Thoracic aorta (tissue), 2 donors: ENCODE results near the gene TTLL8. TPM values are rescaled to one million over a fixed set of nuclear protein-coding genes. Genes with fewer than 3 reads are reported as not detected.

ENCODE experiments used
- ATAC-seq: fragments of 150-250 bp; one replicate; pipeline ENCODE4 v1.8.0; 2017; ENCODE audit warnings: low read depth; ENCODE audit not compliant: insufficient number of reproducible peaks, low FRiP score
- DNase-seq: peaks from one replicate; pipeline ENCODE4 v3.0.0-alpha.2; 2020; ENCODE audit warnings: low spot score
- H3K27ac ChIP-seq, 2 donors: fragments of 200-600 bp; sonication (generic); 1 replicate in 1 of 2; 2 replicates in 1 of 2; pipeline ENCODE4 v1.5.1; 2016; ENCODE audit warnings: mild to moderate bottlenecking in 2 of 2, moderate library complexity in 2 of 2
- H3K27me3 ChIP-seq: fragments of 200-600 bp; sonication (generic); replicated peaks from 2 replicates; pipeline ENCODE4 v1.6.0; 2016; ENCODE audit warnings: mild to moderate bottlenecking; ENCODE audit not compliant: insufficient read depth
- H3K36me3 ChIP-seq: fragments of 200-600 bp; sonication (generic); one replicate; pipeline ENCODE4 v1.5.1; 2016
- H3K4me1 ChIP-seq, 2 donors: fragments of 200-600 bp; sonication (generic); 1 replicate in 1 of 2; 2 replicates in 1 of 2; pipeline versions ENCODE4 v1.5.1 to v1.6.0; 2016; ENCODE audit warnings: low read depth in 2 of 2, mild to moderate bottlenecking in 1 of 2; ENCODE audit not compliant: control insufficient read depth in 1 of 2
- H3K4me3 ChIP-seq: fragments of 200-600 bp; sonication (generic); 2 replicates; pipeline ENCODE4 v1.5.1; 2016; ENCODE audit warnings: mild to moderate bottlenecking
- H3K9me3 ChIP-seq: fragments of 200-600 bp; sonication (generic); 2 replicates; pipeline ENCODE4 v1.5.1; 2016
- total RNA-seq, 2 donors: library from RNA; depleted of rRNA; stranded (reverse); fragments of >200 nt; gene quantifications; one replicate each; pipeline versions ENCODE4 v1.1.0 to v1.2.3, GENCODE V29; 2016
- TF ChIP-seq, protein P1 (sequence below): fragments of 200-600 bp; sonication (generic); IDR thresholded peaks from one replicate; pipeline ENCODE4 v1.5.1; 2019; ENCODE audit warnings: antibody characterized with exemption

The TTLL8 gene
- total RNA-seq, 2 donors from 2014 or later: not detected

GRCh38 chr22:49972163-49973017 lies 85.7 kb downstream of the TTLL8 start:
- H3K9me3 ChIP-seq: no peaks in the 10 kb centered on the region
- DNase-seq (peak; percentile 2), ATAC-seq (no peak)
- peak overlapping the region; percentile 96 for H3K4me3 ChIP-seq
- H3K36me3 ChIP-seq: no peaks in the 10 kb centered on the region
- TF ChIP-seq, protein P1, sequence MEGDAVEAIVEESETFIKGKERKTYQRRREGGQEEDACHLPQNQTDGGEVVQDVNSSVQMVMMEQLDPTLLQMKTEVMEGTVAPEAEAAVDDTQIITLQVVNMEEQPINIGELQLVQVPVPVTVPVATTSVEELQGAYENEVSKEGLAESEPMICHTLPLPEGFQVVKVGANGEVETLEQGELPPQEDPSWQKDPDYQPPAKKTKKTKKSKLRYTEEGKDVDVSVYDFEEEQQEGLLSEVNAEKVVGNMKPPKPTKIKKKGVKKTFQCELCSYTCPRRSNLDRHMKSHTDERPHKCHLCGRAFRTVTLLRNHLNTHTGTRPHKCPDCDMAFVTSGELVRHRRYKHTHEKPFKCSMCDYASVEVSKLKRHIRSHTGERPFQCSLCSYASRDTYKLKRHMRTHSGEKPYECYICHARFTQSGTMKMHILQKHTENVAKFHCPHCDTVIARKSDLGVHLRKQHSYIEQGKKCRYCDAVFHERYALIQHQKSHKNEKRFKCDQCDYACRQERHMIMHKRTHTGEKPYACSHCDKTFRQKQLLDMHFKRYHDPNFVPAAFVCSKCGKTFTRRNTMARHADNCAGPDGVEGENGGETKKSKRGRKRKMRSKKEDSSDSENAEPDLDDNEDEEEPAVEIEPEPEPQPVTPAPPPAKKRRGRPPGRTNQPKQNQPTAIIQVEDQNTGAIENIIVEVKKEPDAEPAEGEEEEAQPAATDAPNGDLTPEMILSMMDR: no peak
- H3K27ac ChIP-seq: no peak overlapping the region
- peaks cover 15 to 27% of the 10 kb centered on the region in 2 donors for H3K4me1 ChIP-seq
- no peaks in the 10 kb centered on the region for H3K27me3 ChIP-seq

DNA sequence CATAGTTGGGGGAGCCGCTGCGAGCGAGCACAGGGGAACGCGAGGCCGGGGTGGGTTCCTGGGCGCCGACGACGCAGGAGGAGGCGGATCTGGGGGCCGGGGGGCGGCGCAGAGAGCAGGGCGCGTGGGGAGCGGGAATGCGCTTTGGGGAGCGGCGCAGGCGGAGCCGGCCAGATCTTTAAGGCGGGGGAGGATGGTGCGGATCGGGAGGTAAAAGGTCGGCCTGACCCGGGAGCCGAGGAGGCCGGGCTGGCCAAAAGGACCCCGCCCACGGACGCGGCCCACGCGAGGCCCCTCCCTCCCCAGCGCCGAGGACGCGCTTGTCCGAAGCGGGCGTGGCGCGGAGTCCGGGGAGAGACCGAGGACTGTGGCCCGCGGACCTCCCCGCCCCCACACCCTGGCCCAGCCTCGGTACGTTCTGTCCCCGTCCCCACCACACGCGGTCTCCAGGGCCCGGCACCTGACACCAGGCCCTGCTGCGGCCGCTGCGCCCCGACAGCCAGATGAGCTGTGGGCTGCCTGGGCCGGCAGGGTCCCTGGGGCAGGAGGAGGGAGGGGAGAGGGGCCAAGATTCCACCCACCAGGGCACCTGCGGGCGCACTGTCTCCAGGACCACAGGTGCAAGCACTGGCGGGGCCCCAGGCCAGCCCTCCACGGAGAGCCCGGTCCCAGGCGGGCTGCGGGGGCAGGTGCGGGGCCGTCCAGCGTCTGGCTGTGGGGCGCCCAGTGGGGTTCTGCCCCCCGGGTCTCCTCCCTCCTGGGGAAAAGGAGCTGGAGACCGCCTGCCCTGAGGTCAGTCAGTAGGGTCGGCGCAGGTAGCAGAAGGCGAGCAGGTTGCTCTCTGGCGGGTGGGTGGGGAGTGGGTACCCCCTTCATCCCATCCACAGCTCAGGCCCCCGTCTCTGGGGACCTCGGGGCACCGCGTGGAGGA lies 86.6 kb downstream of the TTLL8 start:
- no peaks in the 10 kb centered on the region for H3K27me3 ChIP-seq
- no peaks in the 10 kb centered on the region for H3K36me3 ChIP-seq
- H3K4me3 ChIP-seq: peak overlapping the region; percentile 96
- ATAC-seq (peak; percentile 35), DNase-seq (peak; percentile 36)
- H3K9me3 ChIP-seq: no peaks in the 10 kb centered on the region
- peaks cover 22 to 34% of the 10 kb centered on the region in 2 donors for H3K4me1 ChIP-seq
- H3K27ac ChIP-seq: peak overlapping the region; percentile 68 to 82
- TF ChIP-seq, protein P1: no peak

GRCh38 chr22:49970528-49971231 lies 87.4 kb downstream of the TTLL8 start:
- Histone ChIP-seq H3K4me3 (peak overlapping the region; percentile 96), H3K4me1 (peaks cover 26 to 41% of the 10 kb centered on the region in 2 donors), H3K27me3 (no peaks in the 10 kb centered on the region), H3K27ac (peak overlapping the region; percentile 68 to 82), H3K9me3 (no peaks in the 10 kb centered on the region), H3K36me3 (no peaks in the 10 kb centered on the region)
- peak; percentile 85 for ATAC-seq
- peak; percentile 96 for DNase-seq
- TF ChIP-seq, protein P1: no peak

GRCh38 chr22:49969751-49970527 lies 88.2 kb downstream of the TTLL8 start:
- Histone ChIP-seq H3K27ac (peak overlapping the region; percentile 17 to 60), H3K9me3 (no peaks in the 10 kb centered on the region), H3K36me3 (no peaks in the 10 kb centered on the region), H3K27me3 (no peaks in the 10 kb centered on the region), H3K4me1 (peaks cover 26 to 48% of the 10 kb centered on the region in 2 donors), H3K4me3 (no peak overlapping the region)
- ATAC-seq: no peak
- TF ChIP-seq, protein P1: no peak
- DNase-seq: peak; percentile 2
